ENCODE data around the gene SLC2A9. TPM values are rescaled to one million over a fixed set of nuclear protein-coding genes. Genes with fewer than 3 reads are reported as not detected.

The SLC2A9 gene
- total and polyA plus RNA-seq, 2 of the 13 experiments (the other 11 are each of a cell fraction or from before 2014, with no cell fraction given) = 36.2 to 42.3 TPM

GRCh38 chr4:10036807-10037342 lies 15.6 kb upstream of the SLC2A9 start (continued):
- no peak for TF ChIP-seq TERF1 (CRISPR knock-in tag; IDR thresholded peaks at IDR 0.05)
- no peak for TF ChIP-seq ZNF142 (CRISPR knock-in tag; IDR thresholded peaks at IDR 0.05)

- CTCF ChIA-PET (ENCODE audit: low intra/inter-chr PET ratio, low total read pairs) = no interaction called here
- H3K9me3 ChIP-seq (ENCODE audit: low read length) = no peaks in the 10 kb centered on the region
- peaks cover 54% of the 10 kb centered on the region for H3K4me1 ChIP-seq (ENCODE audit: insufficient read depth, low read length)
- 63% methylated on average over 3 of the region's 6 CpGs for WGBS (ENCODE audit: low lambda C conversion rate)
- no peaks in the 10 kb centered on the region for H3K36me3 ChIP-seq (replicated peaks in 1 of 2; ENCODE audit: control insufficient read depth in 1 of 2, insufficient read depth in 2 of 2, low read length in 2 of 2)
- POLR2A ChIA-PET = interaction anchor here (1.1 to 1.3 kb wide), 2 partner anchors 10 to 15 kb away, joined by 3 read pairs; no protein-coding TSS in a partner anchor
- no TSS peak for BruUV-seq (replicated peaks)
- H3K27me3 ChIP-seq (ENCODE audit: control insufficient read depth in 1 of 2, insufficient read depth in 2 of 2, low read length in 2 of 2) = no peaks in the 10 kb centered on the region
- no peak overlapping the region for H3K9ac ChIP-seq (ENCODE audit: insufficient read depth, low read depth, low read length)
- H3K4me2 ChIP-seq (ENCODE audit: low read depth, low read length) = no peak overlapping the region
- in situ Hi-C loops (cut with HindIII; ENCODE audit: extremely low pct_ligation_motif_present, low pct_unique_long_range_greater_than_20kb) (no loop called here), intact Hi-C loops (cut with micrococcal nuclease; ENCODE audit: unreplicated experiment) (no loop called here)
- ATAC-seq (peak; percentile 38), FAIRE-seq (no peak), DNase-seq (ENCODE audit: low spot score) (no peak)
- no peaks in the 10 kb centered on the region for H3K79me2 ChIP-seq (ENCODE audit: insufficient read depth, low read length)
- no peaks in the 10 kb centered on the region for H4K20me1 ChIP-seq (ENCODE audit: insufficient read depth, low read length)
- no peak overlapping the region for H3K27ac ChIP-seq (ENCODE audit: extremely low read length, insufficient read depth, low read length)
- no peak overlapping the region for H2AFZ ChIP-seq (ENCODE audit: low read length)
- no peak overlapping the region for H3K4me3 ChIP-seq (replicated peaks in 1 of 3; ENCODE audit: insufficient read depth in 1 of 3, low read depth in 2 of 3, low read length in 3 of 3)
- no peak for TF ChIP-seq PCBP2 (optimal IDR thresholded peaks at IDR 0.05; ENCODE audit: low read depth, low read length, poor library complexity, severe bottlenecking)
- TF ChIP-seq ZMYM4 (CRISPR knock-in tag; IDR thresholded peaks at IDR 0.05) = 0 out of 2 replicates have a peak, but pooled peaks have one; percentile 32
- no peak for TF ChIP-seq KDM6A (CRISPR knock-in tag; IDR thresholded peaks at IDR 0.05; ENCODE audit: low read depth)
- TF ChIP-seq CTCF (CRISPR knock-in tag; IDR thresholded peaks at IDR 0.05) = peak; percentile 16; the same call in 1 of the 2 replicates
- no peak for TF ChIP-seq SMC3 (IDR thresholded peaks at IDR 0.05; ENCODE audit: low read length)
- no peak for TF ChIP-seq ZNF136 (CRISPR knock-in tag; IDR thresholded peaks at IDR 0.05; ENCODE audit: low read depth)
- TF ChIP-seq NCOR1 (IDR thresholded peaks at IDR 0.05; ENCODE audit: borderline replicate concordance, low read length) = 0 out of 2 replicates have a peak, but pooled peaks have one; percentile 30
- no peak for TF ChIP-seq SAFB2 (CRISPR knock-in tag; IDR thresholded peaks at IDR 0.05; ENCODE audit: borderline replicate concordance, low read depth)
- peak; percentile 78 for TF ChIP-seq HNF4A (CRISPR knock-in tag; IDR thresholded peaks at IDR 0.05)
- no peak for TF ChIP-seq RBM39 (IDR thresholded peaks at IDR 0.05; ENCODE audit: low read depth, low read length, poor library complexity, severe bottlenecking)
Observed at GRCh38 chr4:10035130-10035529, 13.8 kb upstream of the SLC2A9 start.

Measured in HepG2 (cell line).